ENCODE measurements around the gene TMEM116.

Gene TMEM116

DNA sequence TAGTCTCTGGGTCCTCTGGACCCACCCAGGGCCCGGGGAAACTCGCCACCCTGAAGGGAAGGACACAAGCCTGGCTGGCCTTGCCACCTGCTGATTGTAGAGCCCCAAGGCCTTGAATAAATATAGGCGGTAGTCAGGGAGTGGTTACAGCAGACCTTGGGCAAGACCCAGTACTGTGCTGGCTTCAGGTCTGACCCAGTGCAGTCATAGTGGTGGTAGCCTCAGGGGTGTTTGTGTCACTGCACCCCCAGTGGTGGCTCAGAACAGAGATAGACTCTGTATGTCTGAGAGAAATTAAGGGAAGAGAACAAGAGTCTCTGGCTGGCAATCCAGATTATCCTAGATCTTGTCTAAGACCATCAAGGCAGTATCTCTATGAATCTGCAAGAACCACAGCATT, 107.5 kb downstream of the TMEM116 start:
- Histone ChIP-seq H4K20me1 (ENCODE audit: control insufficient read depth, insufficient read depth, low read depth, low read length) (no peaks in the 10 kb centered on the region), H3F3A (ENCODE audit: control insufficient read depth, insufficient read depth) (no peaks in the 10 kb centered on the region; the same call in 1 of the 2 replicates), H3K27me3 (ENCODE audit: control insufficient read depth, low read length) (no peaks in the 10 kb centered on the region), H3K79me2 (ENCODE audit: control insufficient read depth, low read length) (no peaks in the 10 kb centered on the region), H3K9me3 (ENCODE audit: control insufficient read depth, insufficient read depth, low read length) (peaks cover 2% of the 10 kb centered on the region; the same call in 1 of the 2 replicates), H3K4me3 (ENCODE audit: low read length) (no peak overlapping the region), H3K36me3 (ENCODE audit: control insufficient read depth, low read length) (peaks cover 27% of the 10 kb centered on the region), H3K9me2 (replicated peaks; ENCODE audit: control insufficient read depth, low read length) (no peaks in the 10 kb centered on the region), H3K4me2 (ENCODE audit: low read length) (no peak overlapping the region), H3K4me1 (ENCODE audit: control insufficient read depth, low read length) (no peaks in the 10 kb centered on the region), H3K27ac (ENCODE audit: low read depth, low read length) (no peak overlapping the region)
- no peak for TF ChIP-seq EZH2phosphoT487 (IDR thresholded peaks at IDR 0.05; ENCODE audit: borderline replicate concordance, low read length)
- TF ChIP-seq, protein P1, sequence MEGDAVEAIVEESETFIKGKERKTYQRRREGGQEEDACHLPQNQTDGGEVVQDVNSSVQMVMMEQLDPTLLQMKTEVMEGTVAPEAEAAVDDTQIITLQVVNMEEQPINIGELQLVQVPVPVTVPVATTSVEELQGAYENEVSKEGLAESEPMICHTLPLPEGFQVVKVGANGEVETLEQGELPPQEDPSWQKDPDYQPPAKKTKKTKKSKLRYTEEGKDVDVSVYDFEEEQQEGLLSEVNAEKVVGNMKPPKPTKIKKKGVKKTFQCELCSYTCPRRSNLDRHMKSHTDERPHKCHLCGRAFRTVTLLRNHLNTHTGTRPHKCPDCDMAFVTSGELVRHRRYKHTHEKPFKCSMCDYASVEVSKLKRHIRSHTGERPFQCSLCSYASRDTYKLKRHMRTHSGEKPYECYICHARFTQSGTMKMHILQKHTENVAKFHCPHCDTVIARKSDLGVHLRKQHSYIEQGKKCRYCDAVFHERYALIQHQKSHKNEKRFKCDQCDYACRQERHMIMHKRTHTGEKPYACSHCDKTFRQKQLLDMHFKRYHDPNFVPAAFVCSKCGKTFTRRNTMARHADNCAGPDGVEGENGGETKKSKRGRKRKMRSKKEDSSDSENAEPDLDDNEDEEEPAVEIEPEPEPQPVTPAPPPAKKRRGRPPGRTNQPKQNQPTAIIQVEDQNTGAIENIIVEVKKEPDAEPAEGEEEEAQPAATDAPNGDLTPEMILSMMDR (IDR thresholded peaks at IDR 0.05; ENCODE audit: low read depth, low read length, poor library complexity, severe bottlenecking), result no peak

- H3K36me3 ChIP-seq (ENCODE audit: control insufficient read depth, low read length), result peaks cover 30% of the 10 kb centered on the region
- H3K4me3 ChIP-seq (ENCODE audit: low read length), result no peak overlapping the region
- TF ChIP-seq EZH2phosphoT487 (IDR thresholded peaks at IDR 0.05; ENCODE audit: borderline replicate concordance, low read length), result no peak
- TF ChIP-seq, protein P1 (IDR thresholded peaks at IDR 0.05; ENCODE audit: low read depth, low read length, poor library complexity, severe bottlenecking), result no peak
- H3K9me2 ChIP-seq (replicated peaks; ENCODE audit: control insufficient read depth, low read length), result no peaks in the 10 kb centered on the region
- no peaks in the 10 kb centered on the region; the same call in 1 of the 2 replicates for H3F3A ChIP-seq (ENCODE audit: control insufficient read depth, insufficient read depth)
- no peaks in the 10 kb centered on the region for H3K27me3 ChIP-seq (ENCODE audit: control insufficient read depth, low read length)
- H3K27ac ChIP-seq (ENCODE audit: low read depth, low read length), result no peak overlapping the region
- no peaks in the 10 kb centered on the region for H3K79me2 ChIP-seq (ENCODE audit: control insufficient read depth, low read length)
- no peaks in the 10 kb centered on the region for H3K4me1 ChIP-seq (ENCODE audit: control insufficient read depth, low read length)
- no peak overlapping the region for H3K4me2 ChIP-seq (ENCODE audit: low read length)
- no peaks in the 10 kb centered on the region for H4K20me1 ChIP-seq (ENCODE audit: control insufficient read depth, insufficient read depth, low read depth, low read length)
- H3K9me3 ChIP-seq (ENCODE audit: control insufficient read depth, insufficient read depth, low read length), result peaks cover 2% of the 10 kb centered on the region; the same call in 1 of the 2 replicates
Observed at GRCh38 chr12:111904446-111904975, 108.5 kb downstream of the TMEM116 start.

DNA sequence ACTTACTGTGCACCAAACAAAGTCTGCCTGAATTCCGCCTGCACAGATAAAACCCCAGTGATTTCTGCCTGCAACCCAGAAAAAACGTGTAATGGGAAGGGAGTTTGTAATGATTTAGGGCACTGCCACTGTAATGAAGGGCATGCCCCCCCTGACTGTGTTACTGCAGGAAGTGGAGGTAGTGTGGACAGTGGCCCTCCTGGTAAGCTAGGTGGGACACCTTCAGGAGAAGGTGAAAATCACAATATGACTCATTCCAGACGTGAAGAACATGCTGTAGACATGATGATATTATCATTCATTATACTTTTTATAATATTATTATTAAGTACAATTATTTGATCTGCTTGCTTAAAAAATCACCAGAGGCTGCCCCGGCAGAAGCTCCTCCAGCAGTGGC, 111.8 kb downstream of the TMEM116 start:
- H3K9me3 ChIP-seq (ENCODE audit: control insufficient read depth, insufficient read depth, low read length), result no peaks in the 10 kb centered on the region
- TF ChIP-seq, protein P1 (IDR thresholded peaks at IDR 0.05; ENCODE audit: low read depth, low read length, poor library complexity, severe bottlenecking), result no peak
- no peak for TF ChIP-seq EZH2phosphoT487 (IDR thresholded peaks at IDR 0.05; ENCODE audit: borderline replicate concordance, low read length)
- H3K36me3 ChIP-seq (ENCODE audit: control insufficient read depth, low read length), result peaks cover 45% of the 10 kb centered on the region
- H3K27me3 ChIP-seq (ENCODE audit: control insufficient read depth, low read length), result no peaks in the 10 kb centered on the region
- no peak overlapping the region for H3K4me3 ChIP-seq (ENCODE audit: low read length)
- H3K9me2 ChIP-seq (replicated peaks; ENCODE audit: control insufficient read depth, low read length), result no peaks in the 10 kb centered on the region
- H3K27ac ChIP-seq (ENCODE audit: low read depth, low read length), result no peak overlapping the region
- H4K20me1 ChIP-seq (ENCODE audit: control insufficient read depth, insufficient read depth, low read depth, low read length), result no peaks in the 10 kb centered on the region
- H3K4me1 ChIP-seq (ENCODE audit: control insufficient read depth, low read length), result no peaks in the 10 kb centered on the region
- H3F3A ChIP-seq (ENCODE audit: control insufficient read depth, insufficient read depth), result no peaks in the 10 kb centered on the region; the same call in 1 of the 2 replicates
- H3K79me2 ChIP-seq (ENCODE audit: control insufficient read depth, low read length), result no peaks in the 10 kb centered on the region
- H3K4me2 ChIP-seq (ENCODE audit: low read length), result no peak overlapping the region

Measured in DOHH2 (cell line).